Tibial nerve (tissue), 4 donors: ENCODE data around the gene UTP15.

Source experiments
- EP300 ChIP-seq, 2 donors: sonication (generic); formaldehyde crosslinking; IDR thresholded peaks; one replicate each; pipeline ENCODE4 v1.6.1; 2017; ENCODE audit warnings: antibody characterized with exemption in 2 of 2, mild to moderate bottlenecking in 1 of 2
- TF ChIP-seq, protein P1 (sequence below), 5 experiments: fragments of 200-600 bp in 3 of 5; fragments of 450-650 bp in 2 of 5; sonication (generic) in 3 of 5; IDR thresholded peaks; one replicate each; pipeline ENCODE4 v1.5.1; 2016 to 2019; ENCODE audit warnings: antibody characterized with exemption in 5 of 5, mild to moderate bottlenecking in 3 of 5, moderate library complexity in 2 of 5

DNA sequence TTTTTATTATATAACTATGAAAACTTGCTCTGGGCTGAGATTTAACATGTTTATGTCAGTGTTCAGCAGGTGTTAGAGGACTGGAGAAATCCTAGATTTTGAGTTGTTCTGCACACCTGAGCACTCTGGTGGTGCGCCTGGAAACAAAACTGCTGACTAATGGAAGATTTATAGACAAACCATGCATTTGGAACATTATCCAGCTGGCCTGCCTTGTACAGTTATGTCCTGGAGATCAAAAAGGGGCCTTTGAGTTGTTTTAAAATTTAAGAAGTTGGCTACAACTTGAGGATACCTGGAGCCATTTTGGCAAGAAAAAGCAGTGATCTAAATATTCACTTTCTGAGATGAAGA is 54.8 kb downstream of the UTP15 start:
- no peak for TF ChIP-seq EP300 (IDR thresholded peaks at IDR 0.05)
- TF ChIP-seq, protein P1, sequence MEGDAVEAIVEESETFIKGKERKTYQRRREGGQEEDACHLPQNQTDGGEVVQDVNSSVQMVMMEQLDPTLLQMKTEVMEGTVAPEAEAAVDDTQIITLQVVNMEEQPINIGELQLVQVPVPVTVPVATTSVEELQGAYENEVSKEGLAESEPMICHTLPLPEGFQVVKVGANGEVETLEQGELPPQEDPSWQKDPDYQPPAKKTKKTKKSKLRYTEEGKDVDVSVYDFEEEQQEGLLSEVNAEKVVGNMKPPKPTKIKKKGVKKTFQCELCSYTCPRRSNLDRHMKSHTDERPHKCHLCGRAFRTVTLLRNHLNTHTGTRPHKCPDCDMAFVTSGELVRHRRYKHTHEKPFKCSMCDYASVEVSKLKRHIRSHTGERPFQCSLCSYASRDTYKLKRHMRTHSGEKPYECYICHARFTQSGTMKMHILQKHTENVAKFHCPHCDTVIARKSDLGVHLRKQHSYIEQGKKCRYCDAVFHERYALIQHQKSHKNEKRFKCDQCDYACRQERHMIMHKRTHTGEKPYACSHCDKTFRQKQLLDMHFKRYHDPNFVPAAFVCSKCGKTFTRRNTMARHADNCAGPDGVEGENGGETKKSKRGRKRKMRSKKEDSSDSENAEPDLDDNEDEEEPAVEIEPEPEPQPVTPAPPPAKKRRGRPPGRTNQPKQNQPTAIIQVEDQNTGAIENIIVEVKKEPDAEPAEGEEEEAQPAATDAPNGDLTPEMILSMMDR (IDR thresholded peaks at IDR 0.05): no peak
